NCI-H2227 (cell line): ENCODE results near the gene FAM177A1.

Experiments
- DNase-seq: peaks from one replicate; lab custom pipeline; 2025; ENCODE audit not compliant: unreplicated experiment; lab: John Stamatoyannopoulos, UW

Gene FAM177A1

GRCh38 chr14:35122696-35123387 lies 76.8 kb downstream of the FAM177A1 start:
- no peak for DNase-seq

GRCh38 chr14:35123388-35123703 lies 77.3 kb downstream of the FAM177A1 start:
- DNase-seq: no peak

- DNase-seq: no peak
Observed at GRCh38 chr14:35124127-35124526, 78.1 kb downstream of the FAM177A1 start.
